OCI-LY7 (cell line): ENCODE measurements around the gene BPIFB6. TPM values are rescaled to one million over a fixed set of nuclear protein-coding genes. Genes with fewer than 3 reads are reported as not detected.

Source experiments
- BruUV-seq: library from RNA; stranded (reverse); fragments of 400-500 nt; replicated peaks from 2 replicates; lab custom pipeline; 2021; lab: Mats Ljungman, UMichigan
- CTCF ChIA-PET: fragments of 300-600 bp; sonication (Branson Sonifier 250); formaldehyde crosslinking; loops from one replicate; lab custom pipeline; 2022; ENCODE audit warnings: antibody characterized with exemption; ENCODE audit not compliant: unreplicated experiment; lab: Charles Lee
- POLR2A ChIA-PET: fragments of 300-600 bp; sonication (Branson Sonifier 250); formaldehyde crosslinking; loops from one replicate; lab custom pipeline; 2022; ENCODE audit warnings: antibody characterized with exemption; lab: Charles Lee
- DNase-seq: peaks from one replicate; pipeline ENCODE4 v3.0.0-alpha.2; 2015; ENCODE audit warnings: low spot score
- H2AFZ ChIP-seq: fragments of 200-600 bp; sonication (generic), shearing (Covaris generic); 2 replicates; pipeline ENCODE4 v1.6.1; 2014; ENCODE audit warnings: mild to moderate bottlenecking, antibody characterized with exemption, low read length, moderate library complexity
- H3K27ac ChIP-seq: fragments of 200-600 bp; sonication (generic); 2 replicates; pipeline ENCODE4 v1.5.1; 2014; ENCODE audit warnings: mixed run types, low read depth, mild to moderate bottlenecking, moderate library complexity, low read length, inconsistent platforms; ENCODE audit not compliant: poor library complexity, severe bottlenecking
- H3K36me3 ChIP-seq: fragments of 200-600 bp; sonication (generic); 2 replicates; pipeline ENCODE4 v1.6.1; 2014; ENCODE audit warnings: mild to moderate bottlenecking, antibody characterized with exemption, low read length, moderate library complexity, mixed read lengths; ENCODE audit not compliant: insufficient read depth
- H3K4me1 ChIP-seq: fragments of 200-600 bp; sonication (generic); 2 replicates; pipeline ENCODE4 v1.5.1; 2014; ENCODE audit warnings: mild to moderate bottlenecking, low read length; ENCODE audit not compliant: insufficient read depth, poor library complexity, severe bottlenecking
- H3K4me2 ChIP-seq: fragments of 200-600 bp; sonication (generic); 2 replicates; pipeline ENCODE4 v1.6.1; 2014; ENCODE audit warnings: mild to moderate bottlenecking, low read length
- H3K4me3 ChIP-seq: fragments of 200-600 bp; sonication (generic); 2 replicates; pipeline ENCODE4 v1.5.1; 2014; ENCODE audit warnings: mild to moderate bottlenecking, low read depth, low read length; ENCODE audit not compliant: poor library complexity, severe bottlenecking
- H3K79me2 ChIP-seq: fragments of 200-600 bp; sonication (generic); 2 replicates; pipeline ENCODE4 v1.6.1; 2016; ENCODE audit warnings: low read depth, mild to moderate bottlenecking, low read length, moderate library complexity, mixed read lengths; ENCODE audit not compliant: insufficient read depth
- H3K9me2 ChIP-seq: fragments of 200-600 bp; sonication (generic); 2 replicates; pipeline ENCODE4 v1.6.1; 2016; ENCODE audit warnings: mild to moderate bottlenecking, low read length, mixed read lengths; ENCODE audit not compliant: insufficient read depth
- H3K9me3 ChIP-seq: fragments of 200-600 bp; sonication (generic); 2 replicates; pipeline ENCODE4 v1.6.1; 2014; ENCODE audit warnings: mild to moderate bottlenecking, mixed run types, low read length, mixed read lengths
- H4K20me1 ChIP-seq: fragments of 200-600 bp; sonication (generic); 2 replicates; pipeline ENCODE4 v1.6.1; 2014; ENCODE audit warnings: mild to moderate bottlenecking, antibody characterized with exemption, low read length, moderate library complexity, mixed read lengths; ENCODE audit not compliant: insufficient read depth
- CTCF ChIP-seq: fragments of 200-600 bp; sonication (generic); conservative IDR thresholded peaks from 2 replicates; pipeline ENCODE4 v1.5.1; 2014; ENCODE audit warnings: mild to moderate bottlenecking, antibody characterized with exemption, low read length, moderate library complexity, mixed read lengths
- EZH2phosphoT487 ChIP-seq: fragments of 200-600 bp; sonication (generic); IDR thresholded peaks from 2 replicates; pipeline ENCODE4 v1.6.1; 2018; ENCODE audit warnings: low read depth, borderline replicate concordance, mild to moderate bottlenecking, mixed run types, antibody characterized with exemption, low read length, moderate library complexity, mixed read lengths
- intact Hi-C: fragments of 100-400 bp; cut with micrococcal nuclease; formaldehyde crosslinking; loops from one replicate; pipeline ENCODE4 v1.10.0; 2022; ENCODE audit not compliant: unreplicated experiment
- total RNA-seq, 2 experiments: library from RNA; depleted of rRNA in 1 of 2; stranded (reverse); fragments of >200 nt in 1 of 2; shearing (Covaris generic) in 1 of 2; gene quantifications; 2 replicates each; pipeline ENCODE4 v1.2.3, GENCODE V29; 2014 to 2022

The BPIFB6 gene
- total RNA-seq, 2 experiments from 2014 or later = not detected

DNA sequence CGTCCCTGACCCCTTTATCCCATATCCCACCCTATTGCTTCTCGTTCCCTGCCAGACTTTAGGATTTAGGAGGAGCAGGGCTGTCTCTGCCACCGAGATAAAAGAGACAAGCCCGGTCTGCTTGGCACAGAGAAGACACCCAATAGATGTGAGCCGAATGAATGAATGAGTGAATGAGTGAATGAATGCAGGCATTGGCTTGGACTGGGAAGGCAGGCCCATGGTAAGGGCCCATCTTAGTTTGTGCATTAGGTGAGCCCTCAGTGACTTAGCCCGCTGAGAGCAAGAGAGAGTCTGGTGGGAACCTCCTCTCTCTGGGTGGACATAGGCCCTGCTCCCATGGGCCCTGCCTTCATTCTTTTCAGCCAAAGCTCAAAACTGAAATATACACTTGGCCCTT lies 879 bp upstream of the BPIFB6 start:
- Histone ChIP-seq H2AFZ (no peak overlapping the region), H3K9me2 (no peaks in the 10 kb centered on the region), H3K4me3 (no peak overlapping the region), H3K9me3 (no peaks in the 10 kb centered on the region), H3K27ac (no peak overlapping the region), H3K36me3 (no peaks in the 10 kb centered on the region), H3K4me1 (no peaks in the 10 kb centered on the region), H3K79me2 (no peaks in the 10 kb centered on the region), H3K4me2 (no peak overlapping the region), H4K20me1 (no peaks in the 10 kb centered on the region)
- BruUV-seq = no TSS peak
- CTCF ChIA-PET = no interaction called here
- DNase-seq = no peak
- POLR2A ChIA-PET = no interaction called here
- intact Hi-C loops = no loop called here
- TF ChIP-seq EZH2phosphoT487 (no peak), CTCF (no peak)

DNA sequence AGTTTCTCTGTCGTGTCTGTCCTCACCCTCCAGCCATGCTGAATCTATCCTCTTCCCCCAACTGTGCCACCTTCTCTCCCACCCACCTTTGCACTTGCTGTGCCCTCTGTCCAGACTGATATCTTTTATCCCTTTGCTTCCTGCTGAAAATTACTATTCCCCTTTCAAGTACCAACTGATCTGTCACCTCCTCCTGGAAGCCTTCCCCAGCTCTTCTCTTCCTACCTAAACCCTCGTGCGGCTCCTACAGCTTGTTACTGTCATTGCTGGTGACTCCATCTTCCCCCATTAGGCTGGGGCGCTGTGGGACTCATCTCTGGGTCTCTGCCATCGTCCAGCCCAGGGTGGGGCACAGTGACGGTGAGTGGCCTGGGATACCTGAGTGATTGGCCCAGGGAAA lies 1.1 kb downstream of the BPIFB6 start:
- no peaks in the 10 kb centered on the region for H3K36me3 ChIP-seq
- H4K20me1 ChIP-seq = no peaks in the 10 kb centered on the region
- no peak overlapping the region for H3K4me2 ChIP-seq
- no peaks in the 10 kb centered on the region for H3K79me2 ChIP-seq
- DNase-seq = no peak
- H3K4me3 ChIP-seq = no peak overlapping the region
- no peaks in the 10 kb centered on the region for H3K9me3 ChIP-seq
- H3K27ac ChIP-seq = no peak overlapping the region
- TF ChIP-seq CTCF (no peak), EZH2phosphoT487 (no peak)
- intact Hi-C loops = no loop called here
- no peak overlapping the region for H2AFZ ChIP-seq
- ChIA-PET POLR2A (no interaction called here), CTCF (interaction anchor here (0.6 kb wide), 1 partner anchor 497 kb away, joined by 9 read pairs; no protein-coding TSS in a partner anchor)
- BruUV-seq = no TSS peak
- no peaks in the 10 kb centered on the region for H3K9me2 ChIP-seq
- no peaks in the 10 kb centered on the region for H3K4me1 ChIP-seq

- Histone ChIP-seq H3K4me3 (no peak overlapping the region), H3K9me2 (no peaks in the 10 kb centered on the region), H3K27ac (no peak overlapping the region), H2AFZ (no peak overlapping the region), H4K20me1 (no peaks in the 10 kb centered on the region), H3K4me1 (no peaks in the 10 kb centered on the region), H3K79me2 (no peaks in the 10 kb centered on the region), H3K4me2 (no peak overlapping the region), H3K36me3 (no peaks in the 10 kb centered on the region), H3K9me3 (no peaks in the 10 kb centered on the region)
- no peak for TF ChIP-seq CTCF
- TF ChIP-seq EZH2phosphoT487 = no peak
- ChIA-PET POLR2A (interaction anchor here (0.7 kb wide), 1 partner anchor 111 kb away, joined by 3 read pairs; no protein-coding TSS in a partner anchor), CTCF (no interaction called here)
- no peak for DNase-seq
- BruUV-seq = no TSS peak
- intact Hi-C loops = no loop called here
These were observed 1.9 kb downstream of the BPIFB6 start for GRCh38 chr20:33033381-33033780.
